GM12878 (cell line): ENCODE data around the gene SOX6. TPM values are rescaled to one million over a fixed set of nuclear protein-coding genes. Genes with fewer than 3 reads are reported as not detected.
A peak's percentile ranks its signal among the peaks of the same experiment; 100 is the strongest.

Experiments used
- ATAC-seq: fragments of 200-7000 bp; cut with Tn5 transposase; 3 replicates; pipeline ENCODE4 v1.9.1; 2020; ENCODE audit warnings: mild to moderate bottlenecking, moderate library complexity
- BruUV-seq: library from RNA; stranded (reverse); fragments of 400-500 nt; replicated peaks from 2 replicates; lab custom pipeline; 2021; lab: Mats Ljungman, UMichigan
- CTCF ChIA-PET: fragments of 300-600 bp; sonication (Branson Sonifier 250); formaldehyde crosslinking; extraction: SDS; loops from one replicate; lab custom pipeline; 2021; ENCODE audit warnings: inconsistent platforms; lab: Yijun Ruan, JAX
- POLR2A ChIA-PET: fragments of 350-600 bp; formaldehyde crosslinking; extraction: SDS; loops from one replicate; lab custom pipeline; 2021; ENCODE audit warnings: inconsistent platforms; lab: Charles Lee
- RAD21 ChIA-PET: fragments of 300-600 bp; sonication (Branson Sonifier 250); formaldehyde crosslinking; loops from one replicate; lab custom pipeline; 2023; ENCODE audit warnings: antibody characterized with exemption; ENCODE audit not compliant: unreplicated experiment; lab: Charles Lee
- SMC1A ChIA-PET: fragments of 300-600 bp; sonication (Branson Sonifier 250); formaldehyde crosslinking; loops from one replicate; lab custom pipeline; 2023; ENCODE audit not compliant: unreplicated experiment, uncharacterized antibody; lab: Charles Lee
- DNase-seq: peaks from one replicate; pipeline ENCODE4 v3.0.0-alpha.2; 2011; ENCODE audit warnings: low read depth, low spot score
- FAIRE-seq: peaks from 3 replicates; lab custom pipeline; 2011; peaks lifted over from hg19 to GRCh38; lab: Jason Lieb, UNC
- H2AFZ ChIP-seq: 2 replicates; pipeline ENCODE4 v1.6.0; 2011; ENCODE audit warnings: low read depth, low read length, control low read depth; ENCODE audit not compliant: control insufficient read depth
- H3K27ac ChIP-seq: 2 replicates; pipeline ENCODE4 v1.5.1; 2011; ENCODE audit warnings: control low read depth; ENCODE audit not compliant: control insufficient read depth, insufficient read depth
- H3K27me3 ChIP-seq, 2 experiments: replicated peaks in 1 of 2; 2 replicates each; pipeline versions ENCODE4 v1.6.0 to v1.6.1; 2011; ENCODE audit warnings: low read length in 1 of 2; ENCODE audit not compliant: control insufficient read depth in 2 of 2, insufficient read depth in 2 of 2
- H3K36me3 ChIP-seq, 2 experiments: 2 replicates each; pipeline ENCODE4 v1.5.1; 2011; ENCODE audit warnings: low read length in 1 of 2; ENCODE audit not compliant: control insufficient read depth in 2 of 2, insufficient read depth in 2 of 2
- H3K4me1 ChIP-seq: 2 replicates; pipeline ENCODE4 v1.6.1; 2011; ENCODE audit warnings: mild to moderate bottlenecking, low read length, moderate library complexity, mixed read lengths; ENCODE audit not compliant: control insufficient read depth, insufficient read depth
- H3K4me2 ChIP-seq: 2 replicates; pipeline ENCODE4 v1.6.0; 2011; ENCODE audit warnings: control low read depth; ENCODE audit not compliant: control insufficient read depth, insufficient read depth
- H3K4me3 ChIP-seq: fragments of 200-600 bp; sonication (generic); 2 replicates; pipeline ENCODE4 v1.5.1; 2016
- H3K79me2 ChIP-seq: 2 replicates; pipeline ENCODE4 v1.6.0; 2011; ENCODE audit warnings: low read length; ENCODE audit not compliant: control insufficient read depth, insufficient read depth
- H3K9ac ChIP-seq: 2 replicates; pipeline ENCODE4 v1.8.0; 2011; ENCODE audit warnings: low read length, control low read depth, mixed read lengths; ENCODE audit not compliant: control insufficient read depth, insufficient read depth
- H3K9me3 ChIP-seq: replicated peaks from 3 replicates; pipeline ENCODE4 v1.5.1; 2011; ENCODE audit warnings: mild to moderate bottlenecking, low read length; ENCODE audit not compliant: control insufficient read depth, insufficient read depth
- H4K20me1 ChIP-seq: 2 replicates; pipeline ENCODE4 v1.6.0; 2011; ENCODE audit not compliant: control insufficient read depth, insufficient read depth
- BACH1 ChIP-seq: fragments of 450-650 bp; IDR thresholded peaks from 2 replicates; pipeline ENCODE4 v1.6.1; 2017; ENCODE audit warnings: mild to moderate bottlenecking, borderline replicate concordance
- CBX5 ChIP-seq: sonication (generic); IDR thresholded peaks from 2 replicates; pipeline ENCODE4 v1.6.1; 2016; ENCODE audit warnings: low read depth, moderate library complexity, mild to moderate bottlenecking, inconsistent platforms
- CREM ChIP-seq: IDR thresholded peaks from 2 replicates; pipeline ENCODE4 v1.6.1; 2014; ENCODE audit warnings: antibody characterized with exemption, low read depth
- EED ChIP-seq: sonication (generic); IDR thresholded peaks from 2 replicates; pipeline ENCODE4 v1.6.1; 2016; ENCODE audit warnings: antibody characterized with exemption, low read depth
- IKZF2 ChIP-seq, 2 experiments: fragments of 450-650 bp; IDR thresholded peaks; 2 replicates each; pipeline ENCODE4 v1.6.1; 2017; ENCODE audit warnings: mild to moderate bottlenecking in 2 of 2, moderate library complexity in 2 of 2
- PML ChIP-seq: IDR thresholded peaks from 2 replicates; pipeline ENCODE4 v1.6.1; 2012; ENCODE audit warnings: low read length, inconsistent platforms
- POLR2A ChIP-seq: IDR thresholded peaks from 2 replicates; pipeline ENCODE4 v1.6.1; 2011; ENCODE audit warnings: low read depth, mild to moderate bottlenecking, low read length
- TCF12 ChIP-seq: IDR thresholded peaks from 2 replicates; pipeline ENCODE4 v1.6.1; 2011; ENCODE audit warnings: low read depth, mild to moderate bottlenecking, low read length
- USF1 ChIP-seq: IDR thresholded peaks from 2 replicates; pipeline ENCODE4 v1.6.1; 2011; ENCODE audit warnings: borderline replicate concordance, low read depth, mild to moderate bottlenecking, moderate library complexity, mixed read lengths, low read length; ENCODE audit not compliant: insufficient read depth; ENCODE audit errors: extremely low read length
- YBX1 ChIP-seq: fragments of 450-650 bp; IDR thresholded peaks from 2 replicates; pipeline ENCODE4 v1.6.1; 2016; ENCODE audit warnings: antibody characterized with exemption
- ZNF24 ChIP-seq: fragments of 450-650 bp; IDR thresholded peaks from 2 replicates; pipeline ENCODE4 v1.6.1; 2017; ENCODE audit warnings: antibody characterized with exemption, mild to moderate bottlenecking
- ZZZ3 ChIP-seq: IDR thresholded peaks from 2 replicates; pipeline ENCODE4 v1.6.1; 2011; ENCODE audit warnings: low read depth; ENCODE audit not compliant: control insufficient read depth, insufficient read length
- WGBS: methylation state at CpG from one replicate; pipeline ENCODE4 v1.1.6; 2016; ENCODE audit warnings: low lambda C conversion rate; ENCODE audit not compliant: insufficient replicate concordance, insufficient coverage; ENCODE audit errors: missing lambda C conversion rate; 5-methylcytosine and 5-hydroxymethylcytosine counted together
- in situ Hi-C: fragments of 300-500 bp; cut with MboI; formaldehyde crosslinking; loops from 9 replicates; pipeline ENCODE4 v1.14.3; 2018; ENCODE audit warnings: mixed read lengths
- intact Hi-C: fragments of 100-400 bp; cut with micrococcal nuclease; formaldehyde crosslinking; loops from one replicate; pipeline ENCODE4 v1.14.2; 2022; ENCODE audit not compliant: unreplicated experiment
- polyA plus RNA-seq, 11 experiments: library from polyadenylated mRNA; depleted of rRNA in 4 of 11; unstranded in 6 of 11; stranded (reverse) in 5 of 11; fragments of >200 nt; fragmentation: Nextera tagmentation in 4 of 11; fragmentation: Illumina TruSeq in 1 of 11; extraction: Ambion mirVana in 4 of 11; extraction: Trizol in 1 of 11; gene quantifications; 1 replicate in 1 of 11; 2 replicates in 10 of 11; pipeline versions ENCODE4 v1.2.1 to v1.2.3, GENCODE V29; 2011 to 2016; ENCODE audit warnings: inconsistent platforms in 2 of 11, missing spikeins in 2 of 11, low read depth in 1 of 11
- total RNA-seq, 4 experiments: library from RNA; depleted of rRNA in 3 of 4; stranded (reverse); fragments of >200 nt in 3 of 4; fragmentation: Illumina TruSeq in 1 of 4; extraction: Trizol in 1 of 4; gene quantifications; 2 replicates each; pipeline versions ENCODE4 v1.2.1 to v1.2.3, GENCODE V29; 2013 to 2021
- TF ChIP-seq, protein P1 (sequence below): fragments of 450-650 bp; IDR thresholded peaks from 2 replicates; pipeline ENCODE4 v1.6.1; 2018; ENCODE audit warnings: borderline replicate concordance, mild to moderate bottlenecking; ENCODE audit not compliant: partially characterized antibody

Gene SOX6
- total and polyA plus RNA-seq, 10 of the 15 experiments (the other 5 are each of a cell fraction or from before 2014, with no cell fraction given) = 0.03 to 0.71 (median 0.29) TPM; not detected in 4

GRCh38 chr11:15969701-15970329 is 386.5 kb downstream of the SOX6 start (continued):
- TF ChIP-seq, protein P1, sequence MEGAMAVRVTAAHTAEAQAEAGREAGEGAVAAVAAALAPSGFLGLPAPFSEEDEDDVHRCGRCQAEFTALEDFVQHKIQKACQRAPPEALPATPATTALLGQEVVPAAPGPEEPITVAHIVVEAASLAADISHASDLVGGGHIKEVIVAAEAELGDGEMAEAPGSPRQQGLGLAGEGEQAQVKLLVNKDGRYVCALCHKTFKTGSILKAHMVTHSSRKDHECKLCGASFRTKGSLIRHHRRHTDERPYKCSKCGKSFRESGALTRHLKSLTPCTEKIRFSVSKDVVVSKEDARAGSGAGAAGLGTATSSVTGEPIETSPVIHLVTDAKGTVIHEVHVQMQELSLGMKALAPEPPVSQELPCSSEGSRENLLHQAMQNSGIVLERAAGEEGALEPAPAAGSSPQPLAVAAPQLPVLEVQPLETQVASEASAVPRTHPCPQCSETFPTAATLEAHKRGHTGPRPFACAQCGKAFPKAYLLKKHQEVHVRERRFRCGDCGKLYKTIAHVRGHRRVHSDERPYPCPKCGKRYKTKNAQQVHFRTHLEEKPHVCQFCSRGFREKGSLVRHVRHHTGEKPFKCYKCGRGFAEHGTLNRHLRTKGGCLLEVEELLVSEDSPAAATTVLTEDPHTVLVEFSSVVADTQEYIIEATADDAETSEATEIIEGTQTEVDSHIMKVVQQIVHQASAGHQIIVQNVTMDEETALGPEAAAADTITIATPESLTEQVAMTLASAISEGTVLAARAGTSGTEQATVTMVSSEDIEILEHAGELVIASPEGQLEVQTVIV = no peak
- TF ChIP-seq ZZZ3 = no peak
- TF ChIP-seq USF1 = no peak
- no peak for TF ChIP-seq YBX1

- Histone ChIP-seq H3K4me1 (no peaks in the 10 kb centered on the region), H3K4me3 (no peak overlapping the region), H3K79me2 (no peaks in the 10 kb centered on the region), H4K20me1 (no peaks in the 10 kb centered on the region), H3K4me2 (peak overlapping the region; percentile 56), H3K9ac (no peak overlapping the region), H3K27me3 (no peaks in the 10 kb centered on the region), H3K27ac (peak overlapping the region; percentile 17; the same call in 1 of the 2 replicates), H3K36me3 (no peaks in the 10 kb centered on the region), H3K9me3 (no peaks in the 10 kb centered on the region), H2AFZ (peak overlapping the region; percentile 11; the same call in 1 of the 2 replicates)
- TSS peak; percentile 66 for BruUV-seq
- intact Hi-C loops (no loop called here), in situ Hi-C loops (no loop called here)
- ChIA-PET CTCF (interaction anchor here (1.0 to 2.1 kb wide), 2 partner anchors 10 to 19 kb away, joined by 3 to 6 read pairs; no protein-coding TSS in a partner anchor), SMC1A (interaction anchor here (1.9 to 2.1 kb wide), 2 partner anchors 18 to 29 kb away, joined by 5 to 9 read pairs; no protein-coding TSS in a partner anchor), RAD21 (no interaction called here), POLR2A (no interaction called here)
- no peak for FAIRE-seq
- peak; percentile 32 for DNase-seq
- TF ChIP-seq CREM (0 out of 2 replicates have a peak, but pooled peaks have one; percentile 7), EED (peak; percentile 45; the same call in 1 of the 2 replicates), CBX5 (no peak), ZNF24 (no peak), BACH1 (peak; percentile 98), IKZF2 (IDR thresholded peaks at IDR 0.05) (no peak), PML (no peak), POLR2A (peak; percentile 43; the same call in 1 of the 2 replicates), TCF12 (0 out of 2 replicates have a peak, but pooled peaks have one; percentile 34)
- ATAC-seq = peak; percentile 81
- 23% methylated on average over 4 of the region's 4 CpGs for WGBS
Measured at GRCh38 chr11:15969281-15969680, 387.1 kb downstream of the SOX6 start.
